Liver (tissue), 9 donors: ENCODE measurements around the gene LIMS2. TPM values are rescaled to one million over a fixed set of nuclear protein-coding genes. Genes with fewer than 3 reads are reported as not detected.

Experiments
- DNase-seq: peaks from one replicate; pipeline ENCODE4 v3.0.0-alpha.2; 2017; ENCODE audit warnings: low spot score
- H3K27ac ChIP-seq, 2 donors: one replicate each; pipeline ENCODE4 v1.7.0; 2013; ENCODE audit warnings: inconsistent platforms in 2 of 2, low read length in 2 of 2, control low read depth in 1 of 2, low read depth in 1 of 2, mild to moderate bottlenecking in 1 of 2
- H3K27me3 ChIP-seq, 4 donors: one replicate each; pipeline versions ENCODE4 v1.6.1 to v1.7.0; 2013; ENCODE audit warnings: low read length in 3 of 4, inconsistent platforms in 1 of 4, mild to moderate bottlenecking in 1 of 4, moderate library complexity in 1 of 4; ENCODE audit not compliant: control insufficient read depth in 4 of 4, insufficient read depth in 4 of 4
- H3K36me3 ChIP-seq, 4 donors: one replicate each; pipeline versions ENCODE4 v1.6.1 to v1.7.0; 2013; ENCODE audit warnings: low read length in 3 of 4, mild to moderate bottlenecking in 3 of 4, low read depth in 1 of 4, moderate library complexity in 1 of 4; ENCODE audit not compliant: control insufficient read depth in 4 of 4, insufficient read depth in 3 of 4
- H3K4me1 ChIP-seq, 4 donors: one replicate each; pipeline versions ENCODE4 v1.6.1 to v1.7.0; 2013; ENCODE audit warnings: low read length in 3 of 4, mild to moderate bottlenecking in 3 of 4, moderate library complexity in 1 of 4; ENCODE audit not compliant: control insufficient read depth in 4 of 4, insufficient read depth in 4 of 4
- H3K4me3 ChIP-seq, 3 donors: one replicate each; pipeline versions ENCODE4 v1.6.1 to v1.7.0; 2013; ENCODE audit warnings: low read length in 3 of 3, control low read depth in 1 of 3, low read depth in 1 of 3, mild to moderate bottlenecking in 1 of 3
- H3K9ac ChIP-seq, 2 donors: one replicate each; pipeline ENCODE4 v1.7.0; 2013; ENCODE audit warnings: low read length in 2 of 2, mild to moderate bottlenecking in 2 of 2, moderate library complexity in 2 of 2, control low read depth in 1 of 2, low read depth in 1 of 2
- H3K9me3 ChIP-seq, 4 donors: one replicate each; pipeline versions ENCODE4 v1.6.1 to v1.7.0; 2013; ENCODE audit warnings: low read length in 3 of 4; ENCODE audit not compliant: control insufficient read depth in 4 of 4
- EGR1 ChIP-seq, 2 donors: IDR thresholded peaks; 2 replicates each; pipeline ENCODE4 v1.6.1; 2016 to 2018; ENCODE audit warnings: antibody characterized with exemption in 2 of 2, low read depth in 2 of 2
- FOXA1 ChIP-seq: IDR thresholded peaks from 2 replicates; pipeline ENCODE4 v1.6.1; 2016; ENCODE audit warnings: antibody characterized with exemption
- FOXA2 ChIP-seq: IDR thresholded peaks from 2 replicates; pipeline ENCODE4 v1.6.1; 2016; ENCODE audit warnings: antibody characterized with exemption
- GABPA ChIP-seq, 2 donors: IDR thresholded peaks in 1 of 2; conservative IDR thresholded peaks in 1 of 2; 2 replicates each; pipeline ENCODE4 v1.6.1; 2016; ENCODE audit warnings: antibody characterized with exemption in 2 of 2, mild to moderate bottlenecking in 1 of 2, moderate library complexity in 1 of 2
- HNF4A ChIP-seq, 2 donors: conservative IDR thresholded peaks; 2 replicates each; pipeline ENCODE4 v1.6.1; 2016; ENCODE audit warnings: antibody characterized with exemption in 2 of 2, mild to moderate bottlenecking in 2 of 2
- HNF4G ChIP-seq: IDR thresholded peaks from 2 replicates; pipeline ENCODE4 v1.6.1; 2016; ENCODE audit warnings: antibody characterized with exemption
- JUND ChIP-seq, 2 donors: IDR thresholded peaks; 2 replicates each; pipeline ENCODE4 v1.6.1; 2016; ENCODE audit warnings: antibody characterized with exemption in 2 of 2
- NR2F2 ChIP-seq: IDR thresholded peaks from 2 replicates; pipeline ENCODE4 v1.6.1; 2016; ENCODE audit warnings: antibody characterized with exemption
- RAD21 ChIP-seq, 2 donors: IDR thresholded peaks; 2 replicates each; pipeline ENCODE4 v1.6.1; 2016; ENCODE audit warnings: antibody characterized with exemption in 2 of 2, mild to moderate bottlenecking in 2 of 2
- RXRA ChIP-seq, 2 donors: IDR thresholded peaks; 2 replicates each; pipeline ENCODE4 v1.6.1; 2017 to 2018; ENCODE audit warnings: antibody characterized with exemption in 2 of 2, mild to moderate bottlenecking in 1 of 2
- SP1 ChIP-seq: IDR thresholded peaks from 2 replicates; pipeline ENCODE4 v1.6.1; 2018; ENCODE audit warnings: antibody characterized with exemption, mild to moderate bottlenecking
- TAF1 ChIP-seq: conservative IDR thresholded peaks from 2 replicates; pipeline ENCODE4 v1.6.1; 2016; ENCODE audit warnings: antibody characterized with exemption, mild to moderate bottlenecking
- YY1 ChIP-seq: IDR thresholded peaks from 2 replicates; pipeline ENCODE4 v1.6.1; 2016; ENCODE audit warnings: antibody characterized with exemption, mild to moderate bottlenecking
- WGBS: extraction: QIAGEN DNeasy Blood & Tissue Kit; methylation state at CpG from one replicate; pipeline ENCODE4 v1.1.7; 2013; 5-methylcytosine and 5-hydroxymethylcytosine counted together
- polyA plus RNA-seq, 2 donors: library from polyadenylated mRNA; stranded (reverse) in 1 of 2; unstranded in 1 of 2; fragments of 200-250 nt in 1 of 2; fragments of >200 nt in 1 of 2; fragmentation: Nextera tagmentation in 1 of 2; extraction: Ambion mirVana in 1 of 2; gene quantifications; one replicate each; pipeline versions ENCODE4 v1.2.1 to v1.2.3, GENCODE V29; 2013 to 2015
- total RNA-seq, 2 donors: library from RNA; depleted of rRNA; stranded (reverse); fragments of >200 nt; gene quantifications; one replicate each; pipeline ENCODE4 v1.2.3, GENCODE V29; 2014
- TF ChIP-seq, protein P1 (sequence below): IDR thresholded peaks from 2 replicates; pipeline ENCODE4 v1.6.1; 2016; ENCODE audit warnings: antibody characterized with exemption, mild to moderate bottlenecking
- TF ChIP-seq, protein P2 (sequence below): IDR thresholded peaks from 2 replicates; pipeline ENCODE4 v1.6.1; 2016; ENCODE audit warnings: antibody characterized with exemption
- TF ChIP-seq, protein P3 (sequence below): IDR thresholded peaks from 2 replicates; pipeline ENCODE4 v1.6.1; 2016; ENCODE audit warnings: antibody characterized with exemption
- TF ChIP-seq, protein P4 (sequence below): fragments of 150-350 bp; IDR thresholded peaks from 2 replicates; pipeline ENCODE4 v1.5.1; 2017; ENCODE audit warnings: improper control_type of control experiment, low read depth, low read length; ENCODE audit not compliant: missing input control
- TF ChIP-seq, protein P5 (sequence below): IDR thresholded peaks from 2 replicates; pipeline ENCODE4 v1.6.1; 2016; ENCODE audit warnings: antibody characterized with exemption
- donor health status: healthy.
- donor health status: healthy.
- donor health status: healthy.
- donor health status: healthy.
- donor health status: healthy.

The LIMS2 gene
- total and polyA plus RNA-seq, 4 donors, result 1.4 to 17.9 (median 16.1) TPM

DNA sequence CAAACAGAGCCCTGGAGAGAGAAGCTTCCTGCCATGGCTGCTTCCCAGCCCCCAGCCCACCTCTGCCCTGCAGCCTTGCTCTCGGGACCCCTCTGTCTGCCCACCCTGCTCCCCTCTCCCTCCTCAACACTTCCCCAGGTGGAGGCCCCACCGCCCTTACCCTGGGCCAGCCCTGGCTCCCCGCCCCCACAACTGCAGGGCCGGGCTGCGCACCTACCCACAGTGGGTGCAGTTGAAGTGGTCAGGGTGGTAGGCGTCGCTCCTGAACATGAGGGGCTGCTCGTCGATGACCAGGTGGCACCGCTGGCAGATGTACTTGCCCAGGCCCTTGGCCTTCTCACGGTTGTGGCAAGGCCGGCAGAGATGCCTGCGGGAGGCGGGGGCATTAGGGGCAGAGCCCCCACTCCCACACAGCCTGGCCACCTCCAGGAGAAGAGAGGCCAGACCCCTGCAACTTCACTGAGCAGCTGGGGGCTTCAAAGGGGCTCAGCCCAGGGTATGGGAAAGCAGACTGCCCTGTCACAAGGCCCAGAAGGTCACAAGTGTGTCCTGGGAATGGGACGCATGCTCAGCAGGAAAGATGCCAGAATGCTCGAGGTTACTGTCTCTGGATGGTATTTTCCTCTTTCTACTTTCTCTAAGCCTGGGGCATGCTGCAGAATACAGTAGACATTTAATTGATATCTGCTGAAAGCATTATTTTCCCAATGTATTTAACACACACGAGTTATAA lies 32.5 kb downstream of the LIMS2 start (continued):
- TF ChIP-seq, protein P1, sequence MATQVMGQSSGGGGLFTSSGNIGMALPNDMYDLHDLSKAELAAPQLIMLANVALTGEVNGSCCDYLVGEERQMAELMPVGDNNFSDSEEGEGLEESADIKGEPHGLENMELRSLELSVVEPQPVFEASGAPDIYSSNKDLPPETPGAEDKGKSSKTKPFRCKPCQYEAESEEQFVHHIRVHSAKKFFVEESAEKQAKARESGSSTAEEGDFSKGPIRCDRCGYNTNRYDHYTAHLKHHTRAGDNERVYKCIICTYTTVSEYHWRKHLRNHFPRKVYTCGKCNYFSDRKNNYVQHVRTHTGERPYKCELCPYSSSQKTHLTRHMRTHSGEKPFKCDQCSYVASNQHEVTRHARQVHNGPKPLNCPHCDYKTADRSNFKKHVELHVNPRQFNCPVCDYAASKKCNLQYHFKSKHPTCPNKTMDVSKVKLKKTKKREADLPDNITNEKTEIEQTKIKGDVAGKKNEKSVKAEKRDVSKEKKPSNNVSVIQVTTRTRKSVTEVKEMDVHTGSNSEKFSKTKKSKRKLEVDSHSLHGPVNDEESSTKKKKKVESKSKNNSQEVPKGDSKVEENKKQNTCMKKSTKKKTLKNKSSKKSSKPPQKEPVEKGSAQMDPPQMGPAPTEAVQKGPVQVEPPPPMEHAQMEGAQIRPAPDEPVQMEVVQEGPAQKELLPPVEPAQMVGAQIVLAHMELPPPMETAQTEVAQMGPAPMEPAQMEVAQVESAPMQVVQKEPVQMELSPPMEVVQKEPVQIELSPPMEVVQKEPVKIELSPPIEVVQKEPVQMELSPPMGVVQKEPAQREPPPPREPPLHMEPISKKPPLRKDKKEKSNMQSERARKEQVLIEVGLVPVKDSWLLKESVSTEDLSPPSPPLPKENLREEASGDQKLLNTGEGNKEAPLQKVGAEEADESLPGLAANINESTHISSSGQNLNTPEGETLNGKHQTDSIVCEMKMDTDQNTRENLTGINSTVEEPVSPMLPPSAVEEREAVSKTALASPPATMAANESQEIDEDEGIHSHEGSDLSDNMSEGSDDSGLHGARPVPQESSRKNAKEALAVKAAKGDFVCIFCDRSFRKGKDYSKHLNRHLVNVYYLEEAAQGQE, result no peak

DNA sequence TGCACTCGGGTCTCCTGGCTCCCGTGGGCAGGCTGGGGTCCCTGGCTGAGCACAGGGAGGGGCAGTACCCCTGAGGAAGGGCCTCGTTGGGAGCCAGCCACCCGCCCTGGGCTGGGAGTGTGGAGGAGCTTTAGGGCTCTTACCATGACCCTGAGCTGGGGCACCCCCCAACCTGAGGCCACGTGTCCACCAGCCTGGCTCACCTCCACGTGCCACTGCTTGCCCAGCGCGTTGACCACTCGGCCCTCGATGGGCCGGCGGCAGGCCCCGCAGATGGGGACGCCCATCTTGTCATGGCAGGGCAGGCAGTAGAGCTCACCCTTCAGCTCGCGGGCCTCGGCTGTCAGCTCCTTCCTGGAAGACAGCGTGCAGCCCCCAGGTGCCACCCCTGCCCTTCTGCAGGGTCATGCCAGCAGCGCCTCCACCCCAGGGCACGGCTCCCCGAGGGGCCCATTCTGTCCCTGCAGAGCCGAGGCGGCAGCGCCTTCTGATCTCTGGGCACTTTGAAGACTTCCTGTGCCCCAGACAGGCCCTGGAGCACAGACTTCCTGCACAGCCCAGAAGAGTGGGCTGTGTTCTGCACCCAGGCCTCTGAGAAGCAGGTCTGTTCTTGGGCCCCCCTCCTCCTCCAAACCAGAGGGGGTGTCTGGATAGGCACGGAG lies 33.4 kb downstream of the LIMS2 start:
- Histone ChIP-seq H3K27me3 (no peaks in the 10 kb centered on the region), H3K4me1 (peaks cover 4 to 23% (median 11%) of the 10 kb centered on the region in 4 donors), H3K9ac (no peak overlapping the region), H3K27ac (no peak overlapping the region), H3K4me3 (no peak overlapping the region), H3K9me3 (no peaks in the 10 kb centered on the region), H3K36me3 (peaks cover 0 to 6% (median 0%) of the 10 kb centered on the region in 4 donors)
- TF ChIP-seq, protein P2, sequence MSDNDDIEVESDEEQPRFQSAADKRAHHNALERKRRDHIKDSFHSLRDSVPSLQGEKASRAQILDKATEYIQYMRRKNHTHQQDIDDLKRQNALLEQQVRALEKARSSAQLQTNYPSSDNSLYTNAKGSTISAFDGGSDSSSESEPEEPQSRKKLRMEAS, result no peak
- TF ChIP-seq RAD21 (IDR thresholded peaks at IDR 0.05) (no peak), FOXA1 (no peak), HNF4G (no peak), GABPA (IDR thresholded peaks at IDR 0.05 in 1 of 2, conservative IDR thresholded peaks at IDR 0.05 in 1 of 2) (no peak), FOXA2 (no peak), JUND (IDR thresholded peaks at IDR 0.05) (no peak), HNF4A (conservative IDR thresholded peaks at IDR 0.05) (no peak), NR2F2 (no peak), SP1 (no peak), YY1 (no peak), RXRA (IDR thresholded peaks at IDR 0.05) (no peak), EGR1 (IDR thresholded peaks at IDR 0.05; ENCODE audit: low read depth in 2 of 2) (no peak), TAF1 (no peak)
- TF ChIP-seq, protein P3, sequence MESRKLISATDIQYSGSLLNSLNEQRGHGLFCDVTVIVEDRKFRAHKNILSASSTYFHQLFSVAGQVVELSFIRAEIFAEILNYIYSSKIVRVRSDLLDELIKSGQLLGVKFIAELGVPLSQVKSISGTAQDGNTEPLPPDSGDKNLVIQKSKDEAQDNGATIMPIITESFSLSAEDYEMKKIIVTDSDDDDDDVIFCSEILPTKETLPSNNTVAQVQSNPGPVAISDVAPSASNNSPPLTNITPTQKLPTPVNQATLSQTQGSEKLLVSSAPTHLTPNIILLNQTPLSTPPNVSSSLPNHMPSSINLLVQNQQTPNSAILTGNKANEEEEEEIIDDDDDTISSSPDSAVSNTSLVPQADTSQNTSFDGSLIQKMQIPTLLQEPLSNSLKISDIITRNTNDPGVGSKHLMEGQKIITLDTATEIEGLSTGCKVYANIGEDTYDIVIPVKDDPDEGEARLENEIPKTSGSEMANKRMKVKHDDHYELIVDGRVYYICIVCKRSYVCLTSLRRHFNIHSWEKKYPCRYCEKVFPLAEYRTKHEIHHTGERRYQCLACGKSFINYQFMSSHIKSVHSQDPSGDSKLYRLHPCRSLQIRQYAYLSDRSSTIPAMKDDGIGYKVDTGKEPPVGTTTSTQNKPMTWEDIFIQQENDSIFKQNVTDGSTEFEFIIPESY, result no peak
- TF ChIP-seq, protein P4, sequence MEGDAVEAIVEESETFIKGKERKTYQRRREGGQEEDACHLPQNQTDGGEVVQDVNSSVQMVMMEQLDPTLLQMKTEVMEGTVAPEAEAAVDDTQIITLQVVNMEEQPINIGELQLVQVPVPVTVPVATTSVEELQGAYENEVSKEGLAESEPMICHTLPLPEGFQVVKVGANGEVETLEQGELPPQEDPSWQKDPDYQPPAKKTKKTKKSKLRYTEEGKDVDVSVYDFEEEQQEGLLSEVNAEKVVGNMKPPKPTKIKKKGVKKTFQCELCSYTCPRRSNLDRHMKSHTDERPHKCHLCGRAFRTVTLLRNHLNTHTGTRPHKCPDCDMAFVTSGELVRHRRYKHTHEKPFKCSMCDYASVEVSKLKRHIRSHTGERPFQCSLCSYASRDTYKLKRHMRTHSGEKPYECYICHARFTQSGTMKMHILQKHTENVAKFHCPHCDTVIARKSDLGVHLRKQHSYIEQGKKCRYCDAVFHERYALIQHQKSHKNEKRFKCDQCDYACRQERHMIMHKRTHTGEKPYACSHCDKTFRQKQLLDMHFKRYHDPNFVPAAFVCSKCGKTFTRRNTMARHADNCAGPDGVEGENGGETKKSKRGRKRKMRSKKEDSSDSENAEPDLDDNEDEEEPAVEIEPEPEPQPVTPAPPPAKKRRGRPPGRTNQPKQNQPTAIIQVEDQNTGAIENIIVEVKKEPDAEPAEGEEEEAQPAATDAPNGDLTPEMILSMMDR, result no peak
- TF ChIP-seq, protein P1, result no peak
- TF ChIP-seq, protein P5, sequence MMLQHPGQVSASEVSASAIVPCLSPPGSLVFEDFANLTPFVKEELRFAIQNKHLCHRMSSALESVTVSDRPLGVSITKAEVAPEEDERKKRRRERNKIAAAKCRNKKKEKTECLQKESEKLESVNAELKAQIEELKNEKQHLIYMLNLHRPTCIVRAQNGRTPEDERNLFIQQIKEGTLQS, result no peak
- WGBS, result 73% methylated on average over 25 of the region's 25 CpGs
- DNase-seq, result no peak
